ENCODE measurements around the gene ASTN1. TPM values are rescaled to one million over a fixed set of nuclear protein-coding genes. Genes with fewer than 3 reads are reported as not detected.

Gene ASTN1
- polyA plus RNA-seq, 1 experiment = 0.09 TPM

- CTCF ChIA-PET = interaction anchor here (2.4 kb wide), 1 partner anchor 324 kb away, joined by 10 read pairs; no protein-coding TSS in a partner anchor
- no peak overlapping the region for H3K4me3 ChIP-seq (ENCODE audit: low read depth, low read length)
- no peaks in the 10 kb centered on the region for H3K9me3 ChIP-seq (ENCODE audit: control insufficient read depth, insufficient read depth, low read length)
- no peak for TF ChIP-seq CTCF (IDR thresholded peaks at IDR 0.05; ENCODE audit: low read depth, low read length)
- DNase-seq (ENCODE audit: low read depth, low spot score) = no peak
- H3K27ac ChIP-seq (ENCODE audit: low read depth, low read length) = no peak overlapping the region
- POLR2A ChIA-PET = no interaction called here
- no peaks in the 10 kb centered on the region for H3K27me3 ChIP-seq (ENCODE audit: control insufficient read depth, insufficient read depth, low read length)
Measured at GRCh38 chr1:176884286-176884685, 280.2 kb downstream of the ASTN1 start.

DNA sequence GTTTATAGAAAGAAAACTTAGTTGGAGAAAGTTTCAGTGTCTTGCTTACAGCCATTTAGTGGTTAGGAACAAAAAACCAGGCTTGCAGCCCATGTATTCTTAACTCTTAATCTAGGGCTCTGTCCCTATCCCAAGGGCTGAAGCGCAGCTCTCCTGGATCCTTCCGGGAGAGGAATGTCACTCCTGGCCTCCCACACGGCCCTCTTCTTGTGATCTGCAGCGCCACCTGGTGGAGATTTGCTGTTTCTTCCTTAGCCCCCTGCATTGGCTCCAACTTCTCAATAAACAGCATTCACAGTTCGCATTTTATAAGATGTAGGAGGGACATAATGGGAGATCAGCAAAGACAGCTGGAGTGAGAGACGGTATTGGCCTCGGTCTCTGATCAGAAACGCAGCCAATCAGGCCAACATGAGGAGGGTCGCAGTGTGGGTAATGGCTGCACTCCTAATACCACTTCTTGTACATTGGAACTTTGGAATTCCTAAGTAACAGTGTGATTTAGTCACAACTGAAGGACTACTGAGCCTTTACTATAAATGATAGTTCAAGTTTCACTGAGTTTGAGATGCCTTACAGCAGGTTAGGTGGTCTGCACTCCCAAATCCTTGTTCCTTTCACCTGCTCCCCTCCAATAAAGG lies 283.4 kb downstream of the ASTN1 start:
- no peaks in the 10 kb centered on the region for H3K27me3 ChIP-seq (ENCODE audit: control insufficient read depth, insufficient read depth, low read length)
- peak; percentile 45 for DNase-seq (ENCODE audit: low read depth, low spot score)
- CTCF ChIA-PET = interaction anchor here (0.6 to 2.1 kb wide), 10 partner anchors 9 to 1735 kb away, joined by 3 to 21 read pairs (median 4); no protein-coding TSS in a partner anchor
- TF ChIP-seq CTCF (IDR thresholded peaks at IDR 0.05; ENCODE audit: low read depth, low read length) = peak; percentile 83
- H3K9me3 ChIP-seq (ENCODE audit: control insufficient read depth, insufficient read depth, low read length) = no peaks in the 10 kb centered on the region
- POLR2A ChIA-PET = no interaction called here
- H3K27ac ChIP-seq (ENCODE audit: low read depth, low read length) = no peak overlapping the region
- H3K4me3 ChIP-seq (ENCODE audit: low read depth, low read length) = no peak overlapping the region

DNA sequence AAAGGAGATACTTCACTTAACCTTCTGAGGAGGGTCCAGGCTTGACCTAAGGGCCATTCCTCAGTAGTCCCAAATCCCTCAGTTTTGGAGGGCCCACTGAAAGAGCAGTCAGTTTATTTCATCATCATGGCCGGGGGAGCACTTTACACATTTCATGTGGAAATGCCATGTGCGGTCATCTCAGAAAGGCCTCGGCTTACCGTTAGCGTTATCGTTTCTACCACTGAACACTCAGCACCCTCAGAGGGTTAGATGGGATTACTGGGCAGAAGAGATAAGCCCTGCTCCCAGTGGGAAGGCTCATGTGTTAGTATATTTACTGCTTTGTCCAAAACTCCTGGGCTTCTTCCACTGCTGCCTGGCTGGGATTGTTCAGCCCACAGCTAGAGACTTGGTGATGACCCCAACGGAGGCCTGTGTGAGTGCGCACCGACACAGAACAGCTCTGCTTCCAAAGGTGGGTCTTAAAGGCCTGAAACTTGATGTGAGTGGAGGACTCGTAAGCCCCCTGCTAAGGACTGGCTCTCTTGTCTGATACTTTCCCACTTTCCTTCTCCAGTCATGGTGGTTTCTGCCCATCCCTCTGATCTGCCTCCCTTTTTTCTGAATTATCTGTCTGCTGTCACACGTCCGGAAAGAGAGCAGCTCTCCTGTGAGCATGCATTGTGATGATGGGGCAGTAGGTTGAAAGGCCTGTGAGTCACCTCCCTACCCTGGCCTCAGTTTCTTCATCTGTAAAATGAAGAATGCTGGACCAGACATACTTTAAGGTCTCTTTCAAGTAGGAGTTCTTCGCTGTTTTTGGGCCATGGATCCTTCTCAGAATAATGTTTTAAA lies 284.5 kb downstream of the ASTN1 start:
- no peak for DNase-seq (ENCODE audit: low read depth, low spot score)
- ChIA-PET POLR2A (no interaction called here), CTCF (interaction anchor here (0.6 to 2.1 kb wide), 10 partner anchors 9 to 1734 kb away, joined by 3 to 21 read pairs (median 4); no protein-coding TSS in a partner anchor)
- Histone ChIP-seq H3K4me3 (ENCODE audit: low read depth, low read length) (no peak overlapping the region), H3K9me3 (ENCODE audit: control insufficient read depth, insufficient read depth, low read length) (no peaks in the 10 kb centered on the region), H3K27ac (ENCODE audit: low read depth, low read length) (no peak overlapping the region), H3K27me3 (ENCODE audit: control insufficient read depth, insufficient read depth, low read length) (no peaks in the 10 kb centered on the region)
- no peak for TF ChIP-seq CTCF (IDR thresholded peaks at IDR 0.05; ENCODE audit: low read depth, low read length)

GRCh38 chr1:176878750-176879536 lies 285.6 kb downstream of the ASTN1 start:
- no peak for TF ChIP-seq CTCF (IDR thresholded peaks at IDR 0.05; ENCODE audit: low read depth, low read length)
- no peak overlapping the region for H3K4me3 ChIP-seq (ENCODE audit: low read depth, low read length)
- H3K9me3 ChIP-seq (ENCODE audit: control insufficient read depth, insufficient read depth, low read length) = no peaks in the 10 kb centered on the region
- H3K27ac ChIP-seq (ENCODE audit: low read depth, low read length) = no peak overlapping the region
- ChIA-PET CTCF (no interaction called here), POLR2A (no interaction called here)
- DNase-seq (ENCODE audit: low read depth, low spot score) = no peak
- H3K27me3 ChIP-seq (ENCODE audit: control insufficient read depth, insufficient read depth, low read length) = no peaks in the 10 kb centered on the region

Measured in AG04450 (cell line).